ENCODE results near the gene DHX16. TPM values are rescaled to one million over a fixed set of nuclear protein-coding genes. Genes with fewer than 3 reads are reported as not detected.

DHX16 gene
- total and polyA plus RNA-seq, 2 of the 4 experiments (the other 2 are of a cell fraction): 47.9 to 48.4 TPM

- in situ Hi-C loops (cut with MboI; ENCODE audit: low sequenced_read_pairs): no loop called here
- peaks cover 10% of the 10 kb centered on the region; the same call in 1 of the 2 replicates for H3K9me1 ChIP-seq (ENCODE audit: insufficient read depth, low read length)
- ChIA-PET POLR2A (ENCODE audit: unreplicated experiment) (interaction anchor here (0.6 kb wide), 1 partner anchor 36 kb away, joined by 9 read pairs; no protein-coding TSS in a partner anchor), CTCF (interaction anchor here (1.0 to 1.2 kb wide), 2 partner anchors 9 to 13 kb away, joined by 3 to 5 read pairs; no protein-coding TSS in a partner anchor)
- no peak overlapping the region for H3K4ac ChIP-seq (ENCODE audit: low read depth, low read length)
- no peak overlapping the region for H2BK120ac ChIP-seq (ENCODE audit: low read depth, low read length)
- no peaks in the 10 kb centered on the region for H3K9me3 ChIP-seq (ENCODE audit: control insufficient read depth, insufficient read depth, low read length)
- no peak overlapping the region for H3K4me2 ChIP-seq (ENCODE audit: low read depth, low read length)
- H3K9ac ChIP-seq (ENCODE audit: low read depth, low read length): no peak overlapping the region
- dilution Hi-C loops (cut with HindIII; ENCODE audit: low sequenced_read_pairs, unreplicated experiment): no loop called here
- 0 out of 4 replicates have a peak overlapping the region, but pooled peaks of 1 of the 2 experiments have one; percentile 23 for H4K8ac ChIP-seq (ENCODE audit: low read depth in 2 of 2, low read length in 2 of 2)
- peaks cover 43 to 60% of the 10 kb centered on the region in 2 experiments for H3K79me1 ChIP-seq (ENCODE audit: low read depth in 1 of 2, low read length in 2 of 2)
- no peak overlapping the region for H3K27ac ChIP-seq (ENCODE audit: insufficient read depth, low read length)
- no peak overlapping the region for H3K23ac ChIP-seq (ENCODE audit: low read depth, low read length)
- no peak overlapping the region for H2BK15ac ChIP-seq (ENCODE audit: low read depth, low read length)
- H2AK9ac ChIP-seq (replicated peaks; ENCODE audit: low read depth, low read length, poor library complexity): no peak overlapping the region
- H3K56ac ChIP-seq (ENCODE audit: extremely low read depth, insufficient read depth, low read length): no peak overlapping the region
- no peak for ATAC-seq (ENCODE audit: low read depth)
- no peak for TF ChIP-seq RCOR1 (IDR thresholded peaks at IDR 0.05; ENCODE audit: insufficient replicate concordance, low read length)
- no peak for TF ChIP-seq CHD1 (IDR thresholded peaks at IDR 0.05; ENCODE audit: low read depth, low read length)
- TF ChIP-seq CEBPB (IDR thresholded peaks at IDR 0.05; ENCODE audit: low read depth, low read length): no peak
- no peak for TF ChIP-seq MXI1 (IDR thresholded peaks at IDR 0.05; ENCODE audit: borderline replicate concordance, low read depth, low read length)
- TF ChIP-seq RFX5 (IDR thresholded peaks at IDR 0.05; ENCODE audit: low read depth, low read length): no peak
- no peak overlapping the region for H4K91ac ChIP-seq (ENCODE audit: insufficient read depth, low read depth, low read length)
- no peak for DNase-seq
- H3K36me3 ChIP-seq (ENCODE audit: control insufficient read depth, insufficient read depth, low read length): peaks cover 40% of the 10 kb centered on the region
- H2BK5ac ChIP-seq (ENCODE audit: low read depth, low read length, poor library complexity, severe bottlenecking): no peak overlapping the region
- no CpG with 5 or more reads among the region's 4 CpGs for WGBS, 2 experiments (ENCODE audit: extremely low coverage in 2 of 2, insufficient read length in 1 of 2)
- H2AK5ac ChIP-seq (ENCODE audit: low read depth, low read length): no peak overlapping the region
- BruUV-seq (replicated peaks): no TSS peak
- H4K5ac ChIP-seq (ENCODE audit: low read depth, low read length): no peak overlapping the region
- H3K14ac ChIP-seq (replicated peaks; ENCODE audit: low read depth, low read length): no peak overlapping the region
- H2BK20ac ChIP-seq (ENCODE audit: low read depth, low read length): no peak overlapping the region
- H4K20me1 ChIP-seq (ENCODE audit: insufficient read depth, low read length): peaks cover 65% of the 10 kb centered on the region
- H3K4me3 ChIP-seq (ENCODE audit: insufficient read depth, low read depth, low read length): no peak overlapping the region
- peaks cover 6% of the 10 kb centered on the region for H3K4me1 ChIP-seq (ENCODE audit: control insufficient read depth, insufficient read depth, low read length)
- H2AFZ ChIP-seq (replicated peaks; ENCODE audit: low read length, poor library complexity): no peak overlapping the region
- intact Hi-C loops (cut with micrococcal nuclease): no loop called here
- H3K27me3 ChIP-seq (ENCODE audit: control insufficient read depth, insufficient read depth, low read length): no peaks in the 10 kb centered on the region
- H3K18ac ChIP-seq (ENCODE audit: low read depth, low read length): no peak overlapping the region
Observed at GRCh38 chr6:30610065-30610464, 62.7 kb downstream of the DHX16 start.

Measured in IMR-90 (cell line).